ENCODE data around the gene UBE3C. TPM values are rescaled to one million over a fixed set of nuclear protein-coding genes. Genes with fewer than 3 reads are reported as not detected.

Gene UBE3C
- total and polyA plus RNA-seq, 2 of the 13 experiments (the other 11 are each of a cell fraction or from before 2014, with no cell fraction given): 27.0 to 48.2 TPM

GRCh38 chr7:157138424-157139110, at the start of gene UBE3C (continued):
- TF ChIP-seq PBX2 (CRISPR knock-in tag; IDR thresholded peaks at IDR 0.05) (no peak), BCL6 (CRISPR knock-in tag; IDR thresholded peaks at IDR 0.05) (no peak), KMT2A (CRISPR knock-in tag; IDR thresholded peaks at IDR 0.05) (no peak), ZBTB38 (CRISPR knock-in tag; IDR thresholded peaks at IDR 0.05) (no peak; the same call in 1 of the 2 replicates), ZNF207 (IDR thresholded peaks at IDR 0.05; ENCODE audit: borderline replicate concordance) (no peak), ZNF776 (CRISPR knock-in tag; IDR thresholded peaks at IDR 0.05) (no peak; the same call in 1 of the 2 replicates), FOXO1 (CRISPR knock-in tag; IDR thresholded peaks at IDR 0.05) (peak; percentile 47; the same call in 1 of the 2 replicates), ELF4 (CRISPR knock-in tag; IDR thresholded peaks at IDR 0.05; ENCODE audit: borderline replicate concordance) (no peak), ZNF704 (CRISPR knock-in tag; IDR thresholded peaks at IDR 0.05; ENCODE audit: borderline replicate concordance) (no peak; the same call in 1 of the 2 replicates), PAXIP1 (CRISPR knock-in tag; conservative IDR thresholded peaks at IDR 0.05) (no peak), ZNF672 (CRISPR knock-in tag; IDR thresholded peaks at IDR 0.05) (peak; percentile 42; the same call in 1 of the 2 replicates), NFRKB (IDR thresholded peaks at IDR 0.05) (no peak), ZBTB40 (IDR thresholded peaks at IDR 0.05) (no peak), ZBTB40 (CRISPR knock-in tag; IDR thresholded peaks at IDR 0.05) (no peak), TARDBP (CRISPR knock-in tag; IDR thresholded peaks at IDR 0.05) (peak; percentile 56), MIER2 (CRISPR knock-in tag; IDR thresholded peaks at IDR 0.05) (no peak)

Measured in HepG2 (cell line).